Measurements from ENCODE around the gene PHPT1.

- no peak for TF ChIP-seq POLR2A (IDR thresholded peaks at IDR 0.05)
- TF ChIP-seq CTCF (IDR thresholded peaks at IDR 0.05): no peak
Observed at GRCh38 chr9:136829412-136829811, 19.8 kb upstream of the PHPT1 start.

All from right lobe of liver (tissue), 4 donors.